Thyroid gland (tissue), 4 donors: Measurements from ENCODE around the gene CALR. TPM values are rescaled to one million over a fixed set of nuclear protein-coding genes. Genes with fewer than 3 reads are reported as not detected.

Source experiments
- DNase-seq, 2 donors: peaks; one replicate each; pipeline ENCODE4 v3.0.0-alpha.2; 2019
- H3K27ac ChIP-seq, 3 donors: fragments of 200-600 bp; sonication (generic); 1 replicate in 2 of 3; 2 replicates in 1 of 3; pipeline ENCODE4 v1.5.1; 2016 to 2019; ENCODE audit warnings: mild to moderate bottlenecking in 1 of 3, moderate library complexity in 1 of 3
- H3K27me3 ChIP-seq: fragments of 200-600 bp; sonication (generic); one replicate; pipeline ENCODE4 v1.5.1; 2019
- H3K36me3 ChIP-seq, 2 donors: fragments of 200-600 bp; sonication (generic); one replicate each; pipeline ENCODE4 v1.5.1; 2016 to 2019
- H3K4me1 ChIP-seq, 2 donors: fragments of 200-600 bp; sonication (generic); one replicate each; pipeline ENCODE4 v1.5.1; 2017 to 2019
- H3K4me3 ChIP-seq, 3 donors: fragments of 200-600 bp; sonication (generic); replicated peaks in 1 of 3; 1 replicate in 2 of 3; 2 replicates in 1 of 3; pipeline ENCODE4 v1.5.1; 2016; ENCODE audit warnings: mild to moderate bottlenecking in 1 of 3
- H3K9me3 ChIP-seq: fragments of 200-600 bp; sonication (generic); one replicate; pipeline ENCODE4 v1.5.1; 2017
- POLR2A ChIP-seq, 2 donors: fragments of 450-650 bp; IDR thresholded peaks; one replicate each; pipeline ENCODE4 v1.6.1; 2017; ENCODE audit warnings: antibody characterized with exemption in 2 of 2, mild to moderate bottlenecking in 2 of 2, moderate library complexity in 1 of 2
- WGBS, 2 donors: methylation state at CpG; one replicate each; pipeline ENCODE4 v1.1.5; 2017; 5-methylcytosine and 5-hydroxymethylcytosine counted together
- intact Hi-C: fragments of 100-400 bp; cut with DNase I; formaldehyde crosslinking; loops from one replicate; pipeline ENCODE4 v1.15.1; 2023
- total RNA-seq, 4 donors: library from RNA; depleted of rRNA; stranded (reverse); fragments of >200 nt; gene quantifications; one replicate each; pipeline ENCODE4 v1.2.3, GENCODE V29; 2016
- TF ChIP-seq, protein P1 (sequence below), 6 experiments: fragments of 200-600 bp in 3 of 6; fragments of 450-650 bp in 3 of 6; sonication (generic) in 3 of 6; IDR thresholded peaks; one replicate each; pipeline ENCODE4 v1.5.1; 2016 to 2019; ENCODE audit warnings: antibody characterized with exemption in 6 of 6, mild to moderate bottlenecking in 2 of 6, inconsistent platforms in 1 of 6, moderate library complexity in 1 of 6

CALR gene
- total RNA-seq, 4 donors from 2014 or later = 1,892 to 4,270 (median 2,942) TPM

DNA sequence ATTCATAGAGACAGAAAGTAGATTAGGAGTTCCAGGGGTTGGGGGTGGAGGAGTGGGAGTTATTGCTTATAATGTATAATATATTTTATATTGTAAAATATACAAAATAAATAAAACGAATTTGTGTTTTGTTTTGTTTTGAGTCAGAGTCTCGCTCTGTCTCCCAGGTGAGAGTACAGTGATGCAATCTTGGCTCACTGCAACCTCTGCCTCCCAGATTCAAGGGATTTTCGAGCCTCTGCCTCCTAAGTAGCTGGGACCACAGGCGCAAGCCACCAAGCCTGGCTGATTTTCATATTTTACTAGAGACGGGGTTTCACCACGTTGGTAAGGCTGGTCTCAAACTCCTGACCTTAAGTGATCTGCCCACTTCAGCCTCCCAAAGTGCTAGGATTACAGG lies 21.1 kb downstream of the CALR start:
- 64 to 72% methylated on average over 6 of the region's 6 CpGs for WGBS, 2 donors
- intact Hi-C loops = no loop called here
- H3K4me3 ChIP-seq = no peak overlapping the region
- H3K27ac ChIP-seq = no peak overlapping the region
- no peaks in the 10 kb centered on the region for H3K27me3 ChIP-seq
- peaks cover 3 to 17% of the 10 kb centered on the region in 2 donors for H3K4me1 ChIP-seq
- TF ChIP-seq POLR2A (IDR thresholded peaks at IDR 0.05) = no peak
- TF ChIP-seq, protein P1, sequence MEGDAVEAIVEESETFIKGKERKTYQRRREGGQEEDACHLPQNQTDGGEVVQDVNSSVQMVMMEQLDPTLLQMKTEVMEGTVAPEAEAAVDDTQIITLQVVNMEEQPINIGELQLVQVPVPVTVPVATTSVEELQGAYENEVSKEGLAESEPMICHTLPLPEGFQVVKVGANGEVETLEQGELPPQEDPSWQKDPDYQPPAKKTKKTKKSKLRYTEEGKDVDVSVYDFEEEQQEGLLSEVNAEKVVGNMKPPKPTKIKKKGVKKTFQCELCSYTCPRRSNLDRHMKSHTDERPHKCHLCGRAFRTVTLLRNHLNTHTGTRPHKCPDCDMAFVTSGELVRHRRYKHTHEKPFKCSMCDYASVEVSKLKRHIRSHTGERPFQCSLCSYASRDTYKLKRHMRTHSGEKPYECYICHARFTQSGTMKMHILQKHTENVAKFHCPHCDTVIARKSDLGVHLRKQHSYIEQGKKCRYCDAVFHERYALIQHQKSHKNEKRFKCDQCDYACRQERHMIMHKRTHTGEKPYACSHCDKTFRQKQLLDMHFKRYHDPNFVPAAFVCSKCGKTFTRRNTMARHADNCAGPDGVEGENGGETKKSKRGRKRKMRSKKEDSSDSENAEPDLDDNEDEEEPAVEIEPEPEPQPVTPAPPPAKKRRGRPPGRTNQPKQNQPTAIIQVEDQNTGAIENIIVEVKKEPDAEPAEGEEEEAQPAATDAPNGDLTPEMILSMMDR (IDR thresholded peaks at IDR 0.05) = no peak
- no peaks in the 10 kb centered on the region for H3K36me3 ChIP-seq
- no peaks in the 10 kb centered on the region for H3K9me3 ChIP-seq
- DNase-seq = no peak

DNA sequence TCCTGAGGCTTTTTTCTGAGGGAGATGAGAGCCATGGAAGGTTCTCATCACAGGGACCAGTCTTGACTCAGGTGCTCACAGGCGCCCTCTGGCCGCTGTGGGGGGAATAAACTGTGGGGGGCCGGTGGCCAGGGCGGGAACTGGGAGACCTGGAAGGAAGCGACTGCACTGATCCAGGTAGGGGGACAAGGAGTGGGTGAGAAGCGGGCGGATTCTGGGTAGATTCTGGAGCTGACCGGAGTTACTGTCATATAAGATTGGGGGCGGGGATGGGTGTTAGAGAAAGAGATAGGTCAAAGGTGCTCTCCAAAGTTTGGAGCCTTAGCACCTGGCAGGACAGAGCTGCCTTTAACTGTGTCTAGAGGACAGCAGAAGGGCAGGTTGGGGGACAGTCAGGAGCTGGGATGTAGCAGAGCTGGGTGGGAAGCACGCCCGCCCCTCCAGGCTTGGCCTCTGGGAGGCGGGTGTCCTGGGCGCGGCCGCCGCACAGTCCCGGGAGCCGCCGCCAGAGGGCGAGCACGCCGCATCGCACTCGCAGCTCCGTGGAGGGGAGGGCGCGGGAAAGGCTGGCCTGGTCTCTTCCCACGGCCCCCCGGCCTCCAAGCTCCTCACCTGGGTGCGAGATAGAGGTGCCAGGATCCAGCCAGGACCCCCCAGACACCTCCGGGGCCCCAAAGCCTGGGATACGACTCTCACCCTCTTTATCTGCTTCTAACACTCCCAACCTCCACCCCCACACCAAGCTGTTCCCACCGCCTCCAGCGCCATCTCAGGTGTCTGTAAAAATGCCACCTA lies 26.8 kb downstream of the CALR start:
- Histone ChIP-seq H3K9me3 (no peaks in the 10 kb centered on the region), H3K4me1 (peaks cover 7 to 8% of the 10 kb centered on the region in 2 donors), H3K27ac (peak overlapping the region in 2 of 3 donors; percentile 51 to 69), H3K27me3 (no peaks in the 10 kb centered on the region), H3K4me3 (peak overlapping the region in 2 of 3 donors; percentile 18 to 36), H3K36me3 (no peaks in the 10 kb centered on the region)
- intact Hi-C loops = loop anchor here (2.0 kb wide), 1 partner anchor 78 kb away; the partner anchor contains the start of gene KLF1
- WGBS, 2 donors = 1 to 2% methylated on average over 12 to 21 of the region's 34 CpGs
- TF ChIP-seq POLR2A (IDR thresholded peaks at IDR 0.05) = no peak
- TF ChIP-seq, protein P1 (IDR thresholded peaks at IDR 0.05) = peak; percentile 75 to 96 (median 89)
- peak; percentile 70 to 78 for DNase-seq

DNA sequence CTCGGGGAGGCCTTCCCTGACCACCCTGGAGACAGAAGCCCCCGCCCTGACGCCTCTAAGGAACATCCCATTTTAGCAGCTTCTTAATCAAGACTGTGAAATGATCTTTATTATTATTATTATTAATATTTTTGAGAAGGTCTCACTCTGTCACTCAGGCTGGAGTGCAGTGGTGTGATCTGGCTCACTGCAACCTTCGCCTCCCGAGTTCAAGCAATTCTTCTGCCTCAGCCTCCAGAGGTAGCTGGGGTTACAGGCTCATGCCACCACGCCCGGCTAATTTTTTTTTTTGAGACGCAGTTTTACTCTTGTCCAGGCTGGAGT lies 27.4 kb downstream of the CALR start:
- intact Hi-C loops = loop anchor here (2.0 kb wide), 1 partner anchor 79 kb away; the partner anchor contains the start of gene KLF1
- no peaks in the 10 kb centered on the region for H3K27me3 ChIP-seq
- no peak for TF ChIP-seq POLR2A (IDR thresholded peaks at IDR 0.05)
- TF ChIP-seq, protein P1 (IDR thresholded peaks at IDR 0.05) = no peak
- peak overlapping the region in 1 of 3 donors; percentile 36 for H3K4me3 ChIP-seq
- H3K36me3 ChIP-seq = no peaks in the 10 kb centered on the region
- no peaks in the 10 kb centered on the region for H3K9me3 ChIP-seq
- H3K4me1 ChIP-seq = peaks cover 7 to 8% of the 10 kb centered on the region in 2 donors
- 53 to 54% methylated on average over 8 of the region's 8 CpGs for WGBS, 2 donors
- peak overlapping the region in 2 of 3 donors; percentile 51 to 69 for H3K27ac ChIP-seq
- DNase-seq = no peak

DNA sequence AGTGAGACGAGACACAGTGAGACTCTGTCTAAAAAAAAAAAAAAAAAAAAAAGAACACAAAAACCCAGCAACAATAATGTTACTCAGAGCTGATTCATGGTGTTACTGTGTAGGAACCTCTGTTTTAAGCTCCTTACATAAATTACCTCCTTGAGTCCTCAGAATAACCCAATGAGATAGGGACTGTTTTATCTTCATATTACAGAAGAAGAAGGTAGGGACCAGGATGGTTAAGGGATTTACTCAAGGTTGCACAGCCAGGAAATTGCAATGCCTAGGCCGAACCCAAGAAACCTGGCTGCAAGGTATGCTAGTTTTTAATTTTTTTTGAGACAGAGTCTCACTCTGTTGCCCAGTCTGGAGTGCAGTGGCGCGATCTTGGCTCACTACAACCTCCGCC lies 29.5 kb downstream of the CALR start:
- no peaks in the 10 kb centered on the region for H3K9me3 ChIP-seq
- H3K27me3 ChIP-seq = no peaks in the 10 kb centered on the region
- WGBS, 2 donors = 92 to 93% methylated on average over 5 of the region's 5 CpGs
- H3K36me3 ChIP-seq = no peaks in the 10 kb centered on the region
- TF ChIP-seq, protein P1 (IDR thresholded peaks at IDR 0.05) = no peak
- no peak for TF ChIP-seq POLR2A (IDR thresholded peaks at IDR 0.05)
- H3K4me3 ChIP-seq = no peak overlapping the region
- no peak for DNase-seq
- H3K4me1 ChIP-seq = peaks cover 7 to 8% of the 10 kb centered on the region in 2 donors
- no peak overlapping the region for H3K27ac ChIP-seq
- intact Hi-C loops = no loop called here

DNA sequence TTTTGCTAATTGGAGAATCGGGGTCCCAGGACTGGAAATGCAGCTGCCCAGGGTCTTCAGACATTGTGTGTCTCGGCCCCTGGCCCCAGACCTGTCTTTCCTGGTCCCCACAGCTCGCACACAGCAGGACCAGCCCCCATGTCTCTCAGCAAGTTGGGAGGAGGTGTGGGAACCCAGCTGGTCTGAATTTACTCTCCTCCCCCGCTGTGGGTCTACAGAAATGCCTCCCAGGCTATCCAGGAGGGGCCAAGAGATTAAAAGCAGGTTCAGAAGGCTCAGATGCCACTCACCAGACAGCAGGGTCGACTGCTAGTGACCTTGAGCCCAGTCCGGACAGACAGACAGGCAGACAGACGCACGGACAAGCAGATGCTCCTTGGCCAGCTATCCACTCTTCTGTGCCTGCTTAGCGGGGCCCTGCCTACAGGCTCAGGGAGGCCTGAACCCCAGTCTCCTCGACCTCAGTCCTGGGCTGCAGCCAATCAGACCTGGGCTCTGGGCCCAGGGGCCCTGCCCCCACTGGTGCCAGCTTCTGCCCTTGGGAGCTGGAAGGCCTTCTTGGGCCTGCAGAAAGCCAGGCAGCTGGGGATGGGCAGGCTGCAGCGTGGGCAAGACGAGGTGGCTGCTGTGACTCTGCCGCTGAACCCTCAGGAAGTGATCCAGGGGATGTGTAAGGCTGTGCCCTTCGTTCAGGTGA lies 31.0 kb downstream of the CALR start, which contains the start of gene DAND5:
Gene DAND5, plus strand, starts transcription at position 285 of the 697 bp plus-strand sequence. Its CDS starts 85 bp downstream, at position 370.
- intact Hi-C loops = no loop called here
- Histone ChIP-seq H3K27me3 (no peaks in the 10 kb centered on the region), H3K4me1 (peaks cover 7 to 8% of the 10 kb centered on the region in 2 donors), H3K36me3 (no peaks in the 10 kb centered on the region), H3K27ac (peak within 1 kb of the TSS in 1 of 3 donors; percentile 18), H3K4me3 (no peak within 1 kb of the TSS), H3K9me3 (no peaks in the 10 kb centered on the region)
- TF ChIP-seq, protein P1 (IDR thresholded peaks at IDR 0.05) = no peak
- TF ChIP-seq POLR2A (IDR thresholded peaks at IDR 0.05) = no peak
- 53 to 62% methylated on average over 4 to 13 of the region's 14 CpGs for WGBS, 2 donors
- peak; percentile 64 to 68 for DNase-seq
